Vagina (tissue), 2 donors: Measurements from ENCODE around the gene TXK. TPM values are rescaled to one million over a fixed set of nuclear protein-coding genes. Genes with fewer than 3 reads are reported as not detected.

Experiments
- DNase-seq, 2 donors: peaks; one replicate each; pipeline ENCODE4 v3.0.0-alpha.2; 2017; ENCODE audit errors: extremely low spot score in 2 of 2
- H3K27ac ChIP-seq: fragments of 200-600 bp; sonication (generic); one replicate; pipeline ENCODE4 v1.5.1; 2019
- H3K27me3 ChIP-seq: fragments of 200-600 bp; sonication (generic); one replicate; pipeline ENCODE4 v1.5.1; 2019
- H3K36me3 ChIP-seq, 2 donors: fragments of 200-600 bp; sonication (generic); one replicate each; pipeline ENCODE4 v1.5.1; 2017 to 2019
- H3K4me1 ChIP-seq: fragments of 200-600 bp; sonication (generic); one replicate; pipeline ENCODE4 v1.5.1; 2019
- H3K4me3 ChIP-seq, 2 donors: fragments of 200-600 bp; sonication (generic); 1 replicate in 1 of 2; 2 replicates in 1 of 2; pipeline ENCODE4 v1.5.1; 2016 to 2019
- H3K9me3 ChIP-seq: fragments of 200-600 bp; sonication (generic); one replicate; pipeline ENCODE4 v1.5.1; 2019
- POLR2A ChIP-seq, 2 donors: fragments of 450-650 bp; IDR thresholded peaks; one replicate each; pipeline ENCODE4 v1.6.1; 2017; ENCODE audit warnings: antibody characterized with exemption in 2 of 2, mild to moderate bottlenecking in 2 of 2, moderate library complexity in 2 of 2
- POLR2AphosphoS5 ChIP-seq, 2 donors: sonication (generic); formaldehyde crosslinking; IDR thresholded peaks; one replicate each; pipeline ENCODE4 v1.9.0; 2017; ENCODE audit warnings: antibody characterized with exemption in 2 of 2, mild to moderate bottlenecking in 2 of 2, low read depth in 1 of 2; ENCODE audit not compliant: insufficient read depth in 1 of 2
- intact Hi-C: fragments of 100-400 bp; cut with DNase I; formaldehyde crosslinking; loops from one replicate; pipeline ENCODE4 v1.15.1; 2023
- total RNA-seq: library from RNA; depleted of rRNA; stranded (reverse); fragments of >200 nt; gene quantifications from one replicate; pipeline ENCODE4 v1.2.3, GENCODE V29; 2016
- TF ChIP-seq, protein P1 (sequence below), 3 experiments: fragments of 450-650 bp in 2 of 3; fragments of 200-600 bp in 1 of 3; sonication (generic) in 1 of 3; IDR thresholded peaks; one replicate each; pipeline ENCODE4 v1.5.1; 2017 to 2019; ENCODE audit warnings: antibody characterized with exemption in 3 of 3, mild to moderate bottlenecking in 2 of 3, moderate library complexity in 2 of 3

TXK gene
- total RNA-seq, 1 donor from 2014 or later, result 8.1 TPM

- no peaks in the 10 kb centered on the region for H3K27me3 ChIP-seq
- H3K9me3 ChIP-seq, result no peaks in the 10 kb centered on the region
- DNase-seq, result no peak
- no peak overlapping the region for H3K27ac ChIP-seq
- H3K36me3 ChIP-seq, result no peaks in the 10 kb centered on the region
- intact Hi-C loops, result no loop called here
- no peaks in the 10 kb centered on the region for H3K4me1 ChIP-seq
- H3K4me3 ChIP-seq, result no peak overlapping the region
- TF ChIP-seq, protein P1, sequence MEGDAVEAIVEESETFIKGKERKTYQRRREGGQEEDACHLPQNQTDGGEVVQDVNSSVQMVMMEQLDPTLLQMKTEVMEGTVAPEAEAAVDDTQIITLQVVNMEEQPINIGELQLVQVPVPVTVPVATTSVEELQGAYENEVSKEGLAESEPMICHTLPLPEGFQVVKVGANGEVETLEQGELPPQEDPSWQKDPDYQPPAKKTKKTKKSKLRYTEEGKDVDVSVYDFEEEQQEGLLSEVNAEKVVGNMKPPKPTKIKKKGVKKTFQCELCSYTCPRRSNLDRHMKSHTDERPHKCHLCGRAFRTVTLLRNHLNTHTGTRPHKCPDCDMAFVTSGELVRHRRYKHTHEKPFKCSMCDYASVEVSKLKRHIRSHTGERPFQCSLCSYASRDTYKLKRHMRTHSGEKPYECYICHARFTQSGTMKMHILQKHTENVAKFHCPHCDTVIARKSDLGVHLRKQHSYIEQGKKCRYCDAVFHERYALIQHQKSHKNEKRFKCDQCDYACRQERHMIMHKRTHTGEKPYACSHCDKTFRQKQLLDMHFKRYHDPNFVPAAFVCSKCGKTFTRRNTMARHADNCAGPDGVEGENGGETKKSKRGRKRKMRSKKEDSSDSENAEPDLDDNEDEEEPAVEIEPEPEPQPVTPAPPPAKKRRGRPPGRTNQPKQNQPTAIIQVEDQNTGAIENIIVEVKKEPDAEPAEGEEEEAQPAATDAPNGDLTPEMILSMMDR (IDR thresholded peaks at IDR 0.05), result no peak
- TF ChIP-seq POLR2A (IDR thresholded peaks at IDR 0.05) (no peak), POLR2AphosphoS5 (IDR thresholded peaks at IDR 0.05; ENCODE audit: insufficient read depth in 1 of 2, low read depth in 1 of 2) (no peak)
These were observed 94.5 kb downstream of the TXK start for GRCh38 chr4:48039561-48039960.

GRCh38 chr4:48038666-48039065, 95.4 kb downstream of the TXK start:
- Histone ChIP-seq H3K27me3 (no peaks in the 10 kb centered on the region), H3K4me3 (no peak overlapping the region), H3K36me3 (no peaks in the 10 kb centered on the region), H3K9me3 (no peaks in the 10 kb centered on the region), H3K4me1 (no peaks in the 10 kb centered on the region), H3K27ac (no peak overlapping the region)
- intact Hi-C loops, result no loop called here
- DNase-seq, result no peak
- TF ChIP-seq POLR2A (IDR thresholded peaks at IDR 0.05) (no peak), POLR2AphosphoS5 (IDR thresholded peaks at IDR 0.05; ENCODE audit: insufficient read depth in 1 of 2, low read depth in 1 of 2) (no peak)

GRCh38 chr4:48037117-48037462, 97.0 kb downstream of the TXK start:
- no peaks in the 10 kb centered on the region for H3K4me1 ChIP-seq
- DNase-seq, result no peak
- no peaks in the 10 kb centered on the region for H3K36me3 ChIP-seq
- TF ChIP-seq, protein P1 (IDR thresholded peaks at IDR 0.05), result no peak
- TF ChIP-seq POLR2AphosphoS5 (IDR thresholded peaks at IDR 0.05; ENCODE audit: insufficient read depth in 1 of 2, low read depth in 1 of 2) (no peak), POLR2A (IDR thresholded peaks at IDR 0.05) (no peak)
- no peaks in the 10 kb centered on the region for H3K27me3 ChIP-seq
- intact Hi-C loops, result no loop called here
- H3K27ac ChIP-seq, result no peak overlapping the region
- H3K4me3 ChIP-seq, result no peak overlapping the region
- H3K9me3 ChIP-seq, result no peaks in the 10 kb centered on the region

DNA sequence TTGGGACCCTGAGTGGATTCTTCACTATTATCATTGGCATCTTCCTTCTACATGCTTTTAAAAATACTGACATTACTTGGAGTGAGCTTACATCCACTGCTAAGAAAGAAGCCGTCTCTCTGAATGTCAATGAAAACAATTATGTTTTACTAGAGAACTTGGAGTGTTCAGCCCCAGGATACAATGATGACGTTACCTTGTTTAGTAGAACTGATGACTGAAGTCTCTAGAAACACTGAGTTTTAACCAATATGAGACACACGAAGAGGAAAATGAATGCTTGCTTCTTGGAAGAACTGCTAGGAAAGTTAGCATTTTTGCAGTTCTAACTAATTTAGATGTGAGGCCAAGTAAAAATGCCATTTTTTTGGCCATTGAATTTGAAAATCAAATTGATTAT, 98.1 kb downstream of the TXK start:
- TF ChIP-seq, protein P1 (IDR thresholded peaks at IDR 0.05), result no peak
- TF ChIP-seq POLR2AphosphoS5 (IDR thresholded peaks at IDR 0.05; ENCODE audit: insufficient read depth in 1 of 2, low read depth in 1 of 2) (no peak), POLR2A (IDR thresholded peaks at IDR 0.05) (no peak)
- intact Hi-C loops, result no loop called here
- no peak for DNase-seq

GRCh38 chr4:48033825-48034413, 100.1 kb downstream of the TXK start:
- intact Hi-C loops, result no loop called here
- H3K4me1 ChIP-seq, result no peaks in the 10 kb centered on the region
- TF ChIP-seq POLR2A (IDR thresholded peaks at IDR 0.05), result no peak
- TF ChIP-seq, protein P1 (IDR thresholded peaks at IDR 0.05), result peak in 1 of 3 experiments; percentile 27
- TF ChIP-seq POLR2AphosphoS5 (IDR thresholded peaks at IDR 0.05; ENCODE audit: insufficient read depth in 1 of 2, low read depth in 1 of 2), result no peak
- H3K9me3 ChIP-seq, result no peaks in the 10 kb centered on the region
- H3K36me3 ChIP-seq, result no peaks in the 10 kb centered on the region
- DNase-seq, result no peak
- no peak overlapping the region for H3K4me3 ChIP-seq
- H3K27ac ChIP-seq, result no peak overlapping the region
- H3K27me3 ChIP-seq, result no peaks in the 10 kb centered on the region

More for the DNA sequence above, 98.1 kb downstream of the TXK start:
- Histone ChIP-seq H3K36me3 (no peaks in the 10 kb centered on the region), H3K27me3 (no peaks in the 10 kb centered on the region), H3K9me3 (no peaks in the 10 kb centered on the region), H3K4me1 (no peaks in the 10 kb centered on the region), H3K27ac (no peak overlapping the region), H3K4me3 (no peak overlapping the region)
